CD14-positive monocyte (primary cell): ENCODE results near the gene HSPB6. TPM values are rescaled to one million over a fixed set of nuclear protein-coding genes. Genes with fewer than 3 reads are reported as not detected.

Source experiments
- DNase-seq, 3 donors: peaks; one replicate each; pipeline ENCODE4 v3.0.0-alpha.2; 2011 to 2022
- H2AFZ ChIP-seq: 2 replicates; pipeline ENCODE4 v1.6.0; 2012; ENCODE audit warnings: mild to moderate bottlenecking, low read depth, low read length, inconsistent platforms; ENCODE audit not compliant: insufficient read depth, poor library complexity, severe bottlenecking
- H3K27ac ChIP-seq, 2 donors: 1 replicate in 1 of 2; 2 replicates in 1 of 2; pipeline ENCODE4 v1.5.1; 2012 to 2013; ENCODE audit warnings: low read length in 2 of 2, control low read depth in 1 of 2, inconsistent platforms in 1 of 2, low read depth in 1 of 2, mild to moderate bottlenecking in 1 of 2
- H3K27me3 ChIP-seq, 2 donors: one replicate each; pipeline versions ENCODE4 v1.6.0 to v1.6.1; 2011 to 2013; ENCODE audit warnings: low read length in 2 of 2; ENCODE audit not compliant: control insufficient read depth in 2 of 2, insufficient read depth in 2 of 2
- H3K36me3 ChIP-seq, 2 donors: replicated peaks in 1 of 2; 1 replicate in 1 of 2; 2 replicates in 1 of 2; pipeline versions ENCODE4 v1.5.1 to v1.6.1; 2012 to 2013; ENCODE audit warnings: low read length in 2 of 2, control low read depth in 1 of 2, inconsistent platforms in 1 of 2, mild to moderate bottlenecking in 1 of 2; ENCODE audit not compliant: insufficient read depth in 2 of 2, control insufficient read depth in 1 of 2
- H3K4me1 ChIP-seq, 2 donors: 1 replicate in 1 of 2; 2 replicates in 1 of 2; pipeline versions ENCODE4 v1.5.1 to v1.6.1; 2012 to 2013; ENCODE audit warnings: low read length in 2 of 2, control low read depth in 1 of 2, inconsistent platforms in 1 of 2, mild to moderate bottlenecking in 1 of 2, moderate library complexity in 1 of 2; ENCODE audit not compliant: insufficient read depth in 2 of 2, control insufficient read depth in 1 of 2
- H3K4me2 ChIP-seq: replicated peaks from 2 replicates; pipeline ENCODE3; 2012; ENCODE audit warnings: low read length, moderate library complexity, mild to moderate bottlenecking; ENCODE audit not compliant: poor library complexity, severe bottlenecking; ENCODE audit errors: extremely low read depth
- H3K4me3 ChIP-seq, 3 experiments: fragments of 200-600 bp in 1 of 3; sonication (generic) in 1 of 3; replicated peaks in 1 of 3; 1 replicate in 2 of 3; 2 replicates in 1 of 3; pipeline ENCODE4 v1.5.1; 2011 to 2013; ENCODE audit warnings: low read length in 3 of 3, mild to moderate bottlenecking in 3 of 3, control low read depth in 2 of 3, low read depth in 2 of 3, inconsistent platforms in 1 of 3, moderate library complexity in 1 of 3
- H3K79me2 ChIP-seq: 2 replicates; pipeline ENCODE4 v1.6.0; 2012; ENCODE audit warnings: mild to moderate bottlenecking, control low read depth, inconsistent platforms, low read length, moderate library complexity; ENCODE audit not compliant: insufficient read depth
- H3K9ac ChIP-seq: 2 replicates; pipeline ENCODE4 v1.6.0; 2017; ENCODE audit warnings: low read length, mild to moderate bottlenecking; ENCODE audit not compliant: insufficient read depth, poor library complexity, severe bottlenecking
- H3K9me3 ChIP-seq, 2 donors: replicated peaks in 1 of 2; 1 replicate in 1 of 2; 2 replicates in 1 of 2; pipeline versions ENCODE4 v1.5.1 to v1.6.1; 2012 to 2013; ENCODE audit warnings: low read length in 2 of 2, control low read depth in 1 of 2; ENCODE audit not compliant: control insufficient read depth in 1 of 2, insufficient read depth in 1 of 2
- H4K20me1 ChIP-seq: 2 replicates; pipeline ENCODE4 v1.6.0; 2012; ENCODE audit warnings: mild to moderate bottlenecking, low read length, control low read depth, moderate library complexity; ENCODE audit not compliant: insufficient read depth
- H3K27ac Mint-ChIP-seq, 7 donors: one replicate each; pipeline ENCODE4 v1.8.0; 2020; ENCODE audit warnings: mild to moderate bottlenecking in 7 of 7, mixed read lengths in 7 of 7, moderate library complexity in 6 of 7, inconsistent platforms in 2 of 7
- H3K27me3 Mint-ChIP-seq, 3 donors: one replicate each; pipeline ENCODE4 v1.8.0; 2021 to 2022; ENCODE audit warnings: low read depth in 3 of 3, mild to moderate bottlenecking in 3 of 3, mixed read lengths in 3 of 3, moderate library complexity in 3 of 3, inconsistent platforms in 1 of 3
- H3K36me3 Mint-ChIP-seq, 2 donors: one replicate each; pipeline ENCODE4 v1.8.0; 2020; ENCODE audit warnings: mixed read lengths in 2 of 2, inconsistent platforms in 1 of 2, mild to moderate bottlenecking in 1 of 2
- H3K4me1 Mint-ChIP-seq: one replicate; pipeline ENCODE4 v1.8.0; 2020; ENCODE audit warnings: mild to moderate bottlenecking, mixed read lengths
- H3K4me3 Mint-ChIP-seq, 2 donors: one replicate each; pipeline ENCODE4 v1.8.0; 2020; ENCODE audit warnings: mild to moderate bottlenecking in 2 of 2, mixed read lengths in 2 of 2, moderate library complexity in 1 of 2
- H3K9me3 Mint-ChIP-seq, 7 donors: one replicate each; pipeline ENCODE4 v1.8.0; 2020 to 2022; ENCODE audit warnings: mixed read lengths in 7 of 7, mild to moderate bottlenecking in 6 of 7, moderate library complexity in 6 of 7, inconsistent platforms in 2 of 7
- CTCF ChIP-seq: fragments of 200-600 bp; IDR thresholded peaks from one replicate; pipeline ENCODE4 v1.8.0; 2022; ENCODE audit warnings: antibody characterized with exemption, mild to moderate bottlenecking
- WGBS: methylation state at CpG from one replicate; pipeline ENCODE4 v1.1.5; 2013; ENCODE audit warnings: missing lambda C conversion rate; ENCODE audit not compliant: insufficient coverage; 5-methylcytosine and 5-hydroxymethylcytosine counted together
- intact Hi-C, 2 donors: fragments of 100-400 bp; cut with micrococcal nuclease; formaldehyde crosslinking; loops; one replicate each; pipeline versions ENCODE4 v1.15.0 to v1.15.1; 2023
- polyA plus RNA-seq, 3 donors: library from polyadenylated mRNA; depleted of rRNA in 1 of 3; unstranded in 2 of 3; stranded (reverse) in 1 of 3; fragments of 300-500 nt in 2 of 3; fragments of >200 nt in 1 of 3; fragmentation: Illumina TruSeq in 2 of 3; gene quantifications; 1 replicate in 2 of 3; 2 replicates in 1 of 3; pipeline ENCODE4 v1.2.3, GENCODE V29; 2012 to 2021

HSPB6 gene
- polyA plus RNA-seq, 3 donors, result not detected

- Mint-ChIP-seq H3K4me3 (no peak overlapping the region), H3K27ac (peak overlapping the region in 1 of 7 donors; percentile 10), H3K9me3 (no peaks in the 10 kb centered on the region), H3K4me1 (peaks cover 7% of the 10 kb centered on the region), H3K36me3 (peaks cover 70 to 93% of the 10 kb centered on the region in 2 donors), H3K27me3 (peaks cover 0 to 1% (median 0%) of the 10 kb centered on the region in 3 donors)
- no peak overlapping the region for H3K27ac ChIP-seq
- peaks cover 10% of the 10 kb centered on the region for H3K79me2 ChIP-seq
- H3K27me3 ChIP-seq, result no peaks in the 10 kb centered on the region
- H3K36me3 ChIP-seq, result peaks cover 82 to 97% of the 10 kb centered on the region in 2 donors
- H2AFZ ChIP-seq, result no peak overlapping the region
- no peak overlapping the region for H3K4me3 ChIP-seq
- H4K20me1 ChIP-seq, result peaks cover 85% of the 10 kb centered on the region
- intact Hi-C loops, result no loop called here
- H3K9ac ChIP-seq, result no peak overlapping the region
- TF ChIP-seq CTCF, result no peak
- H3K9me3 ChIP-seq, result no peaks in the 10 kb centered on the region
- no peak overlapping the region for H3K4me2 ChIP-seq
- peaks cover 6 to 8% of the 10 kb centered on the region in 2 donors for H3K4me1 ChIP-seq
- 93% methylated on average over 4 of the region's 5 CpGs for WGBS
- DNase-seq, result no peak
These were observed 21.9 kb downstream of the HSPB6 start for GRCh38 chr19:35734889-35735288.

GRCh38 chr19:35734273-35734672 lies 22.6 kb downstream of the HSPB6 start:
- 97% methylated on average over 8 of the region's 8 CpGs for WGBS
- Mint-ChIP-seq H3K36me3 (peaks cover 76 to 97% of the 10 kb centered on the region in 2 donors), H3K27me3 (peaks cover 0 to 1% (median 0%) of the 10 kb centered on the region in 3 donors), H3K27ac (peak overlapping the region in 4 of 7 donors; percentile 10 to 75 (median 44)), H3K9me3 (no peaks in the 10 kb centered on the region), H3K4me3 (peak overlapping the region in 1 of 2 donors; percentile 40), H3K4me1 (peaks cover 2% of the 10 kb centered on the region)
- H3K4me3 ChIP-seq, result no peak overlapping the region
- no peak for DNase-seq
- no peak overlapping the region for H3K9ac ChIP-seq
- no peaks in the 10 kb centered on the region for H3K9me3 ChIP-seq
- H3K36me3 ChIP-seq, result peaks cover 86 to 100% of the 10 kb centered on the region in 2 donors
- peaks cover 4% of the 10 kb centered on the region for H3K79me2 ChIP-seq
- H3K27me3 ChIP-seq, result no peaks in the 10 kb centered on the region
- TF ChIP-seq CTCF, result no peak
- H3K4me2 ChIP-seq, result no peak overlapping the region
- H2AFZ ChIP-seq, result no peak overlapping the region
- peaks cover under 1 to 2% of the 10 kb centered on the region in 2 donors for H3K4me1 ChIP-seq
- no peak overlapping the region for H3K27ac ChIP-seq
- intact Hi-C loops, result no loop called here
- peaks cover 80% of the 10 kb centered on the region for H4K20me1 ChIP-seq
